Pancreas (tissue), 10 donors: ENCODE data around the gene ADH4. TPM values are rescaled to one million over a fixed set of nuclear protein-coding genes. Genes with fewer than 3 reads are reported as not detected.
"Not testable (repeated sequence)": the region's sequence is repeated elsewhere in the genome, so short reads cannot be mapped to it uniquely, and the experiment has no call there.

ENCODE experiments used
- ATAC-seq, 4 donors: fragments of 200-7000 bp; cut with Tn5 transposase; one replicate each; pipeline versions ENCODE4 v1.8.0 to v1.9.1; 2020; ENCODE audit warnings: mild to moderate bottlenecking in 4 of 4, moderate library complexity in 4 of 4
- DNase-seq, 6 donors: peaks; one replicate each; pipeline ENCODE4 v3.0.0-alpha.2; 2020
- FAIRE-seq: peaks from 2 replicates; lab custom pipeline; 2012; peaks lifted over from hg19 to GRCh38; lab: Jason Lieb, UNC
- H3K27ac ChIP-seq, 4 donors: fragments of 200-600 bp; sonication (generic); 1 replicate in 3 of 4; 2 replicates in 1 of 4; pipeline versions ENCODE4 v1.5.0 to v1.8.0; 2020
- H3K27me3 ChIP-seq, 4 donors: fragments of 200-600 bp; one replicate each; pipeline ENCODE4 v1.8.0; 2021
- H3K36me3 ChIP-seq, 3 donors: fragments of 200-600 bp; sonication (generic) in 1 of 3; one replicate each; pipeline versions ENCODE4 v1.5.0 to v1.8.0; 2020 to 2021
- H3K4me1 ChIP-seq, 3 donors: fragments of 200-600 bp; one replicate each; pipeline ENCODE4 v1.8.0; 2021
- H3K4me3 ChIP-seq, 4 donors: fragments of 200-600 bp; sonication (generic) in 2 of 4; one replicate each; pipeline versions ENCODE4 v1.5.0 to v1.8.0; 2020 to 2021
- H3K9me3 ChIP-seq, 4 donors: fragments of 200-600 bp; one replicate each; pipeline ENCODE4 v1.8.0; 2021
- CTCF ChIP-seq, 4 donors: fragments of 200-600 bp; sonication (generic) in 3 of 4; IDR thresholded peaks; one replicate each; pipeline versions ENCODE4 v1.5.0 to v1.8.0; 2021; ENCODE audit warnings: antibody characterized with exemption in 4 of 4
- WGBS, 2 donors: extraction: QIAGEN DNeasy Blood & Tissue Kit; methylation state at CpG; one replicate each; pipeline ENCODE4 v1.1.7; 2013; 5-methylcytosine and 5-hydroxymethylcytosine counted together
- intact Hi-C, 3 donors: fragments of 100-400 bp; cut with DNase I; formaldehyde crosslinking; loops; one replicate each; pipeline versions ENCODE4 v1.11.1 to v1.14.2; 2022
- polyA plus RNA-seq, 2 donors: library from polyadenylated mRNA; stranded (reverse); fragments of 200-250 nt; gene quantifications; one replicate each; pipeline ENCODE4 v1.2.3, GENCODE V29; 2013
- total RNA-seq, 6 donors: library from RNA; stranded (reverse); fragmentation: NEBNext Ultra II Directional in 4 of 6; extraction: Animal tissue kit (Norgen Biotek cat#: 25700) in 4 of 6; gene quantifications; one replicate each; pipeline versions ENCODE4 v1.2.1 to v1.2.4, GENCODE V29; 2021 to 2023
- donor health status: healthy with polysubstance abuse.
- donor health status: DM: no; HTN: no; CAD: no; lungs with moderate emphysema.
- donor health status: DM: no; HTN: no; CAD: no.
- donor health status: control.
- donor health status: control.
- donor health status: Bipolar disorder and iron deficiency.
- donor health status: DM: yes; HTN: yes; CAD: no.
- donor health status: DM: no; HTN: no; CAD: no.
- donor health status: DM: no; HTN: no; CAD: no.
- donor health status: DM: yes; HTN: yes; CAD: no.

ADH4 gene
- total and polyA plus RNA-seq, 8 donors, result 0.09 to 0.58 (median 0.28) TPM; not detected in 3

- intact Hi-C loops, result no loop called here
- DNase-seq (no peak), ATAC-seq (no peak), FAIRE-seq (no peak)
- no peak for TF ChIP-seq CTCF (IDR thresholded peaks at IDR 0.05)
- H3K4me1 ChIP-seq, result no peaks in the 10 kb centered on the region
- 85 to 93% methylated on average over 1 of the region's 1 CpG for WGBS, 2 donors
- no peaks in the 10 kb centered on the region for H3K27me3 ChIP-seq
- H3K4me3 ChIP-seq, result no peak overlapping the region
- no peaks in the 10 kb centered on the region for H3K36me3 ChIP-seq
- H3K27ac ChIP-seq, result no peak overlapping the region
- H3K9me3 ChIP-seq, result no peaks in the 10 kb centered on the region
Measured at GRCh38 chr4:99104153-99104552, 39.9 kb downstream of the ADH4 start.

GRCh38 chr4:99103166-99103565 lies 40.9 kb downstream of the ADH4 start:
- no peak overlapping the region for H3K27ac ChIP-seq
- H3K36me3 ChIP-seq, result no peaks in the 10 kb centered on the region
- no peaks in the 10 kb centered on the region for H3K27me3 ChIP-seq
- intact Hi-C loops, result no loop called here
- DNase-seq, result no peak
- no peaks in the 10 kb centered on the region for H3K9me3 ChIP-seq
- ATAC-seq, result no peak
- H3K4me1 ChIP-seq, result no peaks in the 10 kb centered on the region
- H3K4me3 ChIP-seq, result no peak overlapping the region
- TF ChIP-seq CTCF (IDR thresholded peaks at IDR 0.05), result no peak
- FAIRE-seq, result no peak

GRCh38 chr4:99102634-99103033 lies 41.5 kb downstream of the ADH4 start:
- no peaks in the 10 kb centered on the region for H3K36me3 ChIP-seq
- no peaks in the 10 kb centered on the region for H3K4me1 ChIP-seq
- DNase-seq, result no peak
- ATAC-seq, result no peak
- WGBS, 2 donors, result 97 to 100% methylated on average over 2 of the region's 2 CpGs
- no peaks in the 10 kb centered on the region for H3K27me3 ChIP-seq
- FAIRE-seq, result no peak
- TF ChIP-seq CTCF (IDR thresholded peaks at IDR 0.05), result no peak
- intact Hi-C loops, result no loop called here
- H3K27ac ChIP-seq, result no peak overlapping the region
- no peaks in the 10 kb centered on the region for H3K9me3 ChIP-seq
- no peak overlapping the region for H3K4me3 ChIP-seq

- 76 to 91% methylated on average over 1 of the region's 1 CpG for WGBS, 2 donors
- ATAC-seq (no peak), DNase-seq (no peak), FAIRE-seq (no peak)
- Histone ChIP-seq H3K4me1 (no peaks in the 10 kb centered on the region), H3K36me3 (no peaks in the 10 kb centered on the region), H3K27me3 (no peaks in the 10 kb centered on the region), H3K4me3 (no peak overlapping the region), H3K27ac (no peak overlapping the region), H3K9me3 (no peaks in the 10 kb centered on the region)
- intact Hi-C loops, result no loop called here
- no peak for TF ChIP-seq CTCF (IDR thresholded peaks at IDR 0.05)
Measured at GRCh38 chr4:99100876-99101275, 43.2 kb downstream of the ADH4 start.

GRCh38 chr4:99099814-99100213 lies 44.3 kb downstream of the ADH4 start:
- H3K27ac ChIP-seq, H3K27me3 ChIP-seq, H3K36me3 ChIP-seq, H3K4me3 ChIP-seq, DNase-seq, intact Hi-C loops, H3K9me3 ChIP-seq, FAIRE-seq, ATAC-seq, H3K4me1 ChIP-seq: not testable (repeated sequence)
- WGBS, 2 donors, result 74 to 95% methylated on average over 5 of the region's 5 CpGs

GRCh38 chr4:99099311-99099710 lies 44.8 kb downstream of the ADH4 start:
- no peaks in the 10 kb centered on the region for H3K9me3 ChIP-seq
- ATAC-seq (no peak), DNase-seq (no peak), FAIRE-seq (no peak)
- H3K36me3 ChIP-seq, result no peaks in the 10 kb centered on the region
- H3K27me3 ChIP-seq, result no peaks in the 10 kb centered on the region
- intact Hi-C loops, result no loop called here
- no peak overlapping the region for H3K4me3 ChIP-seq
- TF ChIP-seq CTCF (IDR thresholded peaks at IDR 0.05), result no peak
- no peak overlapping the region for H3K27ac ChIP-seq
- H3K4me1 ChIP-seq, result no peaks in the 10 kb centered on the region
- 84 to 89% methylated on average over 12 of the region's 12 CpGs for WGBS, 2 donors

GRCh38 chr4:99091841-99092240 lies 52.3 kb downstream of the ADH4 start:
- H3K9me3 ChIP-seq, intact Hi-C loops, DNase-seq, H3K36me3 ChIP-seq, H3K27me3 ChIP-seq, ATAC-seq, H3K4me1 ChIP-seq, FAIRE-seq, H3K27ac ChIP-seq, H3K4me3 ChIP-seq: not testable (repeated sequence)
- WGBS, 2 donors, result 87 to 98% methylated on average over 2 of the region's 2 CpGs
